OCI-LY7 (cell line): ENCODE measurements around the gene GPD1L.

Experiments
- EZH2phosphoT487 ChIP-seq: fragments of 200-600 bp; sonication (generic); IDR thresholded peaks from 2 replicates; pipeline ENCODE4 v1.6.1; 2018; ENCODE audit warnings: low read depth, borderline replicate concordance, mild to moderate bottlenecking, mixed run types, antibody characterized with exemption, low read length, moderate library complexity, mixed read lengths
- TF ChIP-seq, protein P1 (sequence below): fragments of 200-600 bp; sonication (generic); conservative IDR thresholded peaks from 2 replicates; pipeline ENCODE4 v1.5.1; 2014; ENCODE audit warnings: mild to moderate bottlenecking, antibody characterized with exemption, low read length, moderate library complexity, mixed read lengths

DNA sequence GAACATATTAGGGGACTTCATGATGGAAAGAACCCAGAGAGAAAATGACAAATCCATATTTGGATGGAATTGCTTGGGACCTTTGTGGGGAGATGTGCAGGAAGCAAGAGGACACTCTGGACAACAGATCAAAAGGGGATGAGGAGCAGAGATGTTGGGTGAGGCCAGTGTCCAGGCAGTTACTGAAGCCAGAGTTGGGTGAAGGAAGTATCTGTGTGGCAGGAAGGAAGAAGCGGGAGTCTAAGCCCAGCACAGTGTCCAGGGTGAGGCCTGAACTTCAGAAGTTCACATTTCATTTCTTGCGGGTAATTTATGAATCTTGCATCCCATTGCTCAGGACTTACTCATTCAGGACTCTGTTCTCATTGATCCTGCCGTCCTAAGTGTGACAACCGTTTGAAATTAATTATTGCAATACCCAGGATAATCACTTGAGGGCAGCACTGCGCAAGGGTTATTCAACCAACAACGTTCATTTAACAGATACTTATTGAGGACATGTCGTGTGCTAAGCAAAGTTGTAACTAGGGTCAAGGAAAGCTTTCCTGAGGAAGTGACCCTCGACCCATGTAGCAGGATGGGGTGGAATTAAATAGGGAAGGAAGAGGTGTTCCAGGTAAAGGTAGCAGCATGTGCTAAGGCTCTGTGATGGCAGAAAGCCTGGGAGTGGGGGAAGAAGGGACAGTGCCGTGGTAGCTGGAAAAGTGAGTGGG, 70.7 kb downstream of the GPD1L start:
- TF ChIP-seq, protein P1, sequence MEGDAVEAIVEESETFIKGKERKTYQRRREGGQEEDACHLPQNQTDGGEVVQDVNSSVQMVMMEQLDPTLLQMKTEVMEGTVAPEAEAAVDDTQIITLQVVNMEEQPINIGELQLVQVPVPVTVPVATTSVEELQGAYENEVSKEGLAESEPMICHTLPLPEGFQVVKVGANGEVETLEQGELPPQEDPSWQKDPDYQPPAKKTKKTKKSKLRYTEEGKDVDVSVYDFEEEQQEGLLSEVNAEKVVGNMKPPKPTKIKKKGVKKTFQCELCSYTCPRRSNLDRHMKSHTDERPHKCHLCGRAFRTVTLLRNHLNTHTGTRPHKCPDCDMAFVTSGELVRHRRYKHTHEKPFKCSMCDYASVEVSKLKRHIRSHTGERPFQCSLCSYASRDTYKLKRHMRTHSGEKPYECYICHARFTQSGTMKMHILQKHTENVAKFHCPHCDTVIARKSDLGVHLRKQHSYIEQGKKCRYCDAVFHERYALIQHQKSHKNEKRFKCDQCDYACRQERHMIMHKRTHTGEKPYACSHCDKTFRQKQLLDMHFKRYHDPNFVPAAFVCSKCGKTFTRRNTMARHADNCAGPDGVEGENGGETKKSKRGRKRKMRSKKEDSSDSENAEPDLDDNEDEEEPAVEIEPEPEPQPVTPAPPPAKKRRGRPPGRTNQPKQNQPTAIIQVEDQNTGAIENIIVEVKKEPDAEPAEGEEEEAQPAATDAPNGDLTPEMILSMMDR, result peak; percentile 87
- no peak for TF ChIP-seq EZH2phosphoT487
